Measurements from ENCODE around the gene LFNG. TPM values are rescaled to one million over a fixed set of nuclear protein-coding genes. Genes with fewer than 3 reads are reported as not detected.
A peak's percentile ranks its signal among the peaks of the same experiment; 100 is the strongest.

Gene LFNG
- total RNA-seq, 6 donors from 2014 or later: 30.6 to 62.9 (median 45.2) TPM

DNA sequence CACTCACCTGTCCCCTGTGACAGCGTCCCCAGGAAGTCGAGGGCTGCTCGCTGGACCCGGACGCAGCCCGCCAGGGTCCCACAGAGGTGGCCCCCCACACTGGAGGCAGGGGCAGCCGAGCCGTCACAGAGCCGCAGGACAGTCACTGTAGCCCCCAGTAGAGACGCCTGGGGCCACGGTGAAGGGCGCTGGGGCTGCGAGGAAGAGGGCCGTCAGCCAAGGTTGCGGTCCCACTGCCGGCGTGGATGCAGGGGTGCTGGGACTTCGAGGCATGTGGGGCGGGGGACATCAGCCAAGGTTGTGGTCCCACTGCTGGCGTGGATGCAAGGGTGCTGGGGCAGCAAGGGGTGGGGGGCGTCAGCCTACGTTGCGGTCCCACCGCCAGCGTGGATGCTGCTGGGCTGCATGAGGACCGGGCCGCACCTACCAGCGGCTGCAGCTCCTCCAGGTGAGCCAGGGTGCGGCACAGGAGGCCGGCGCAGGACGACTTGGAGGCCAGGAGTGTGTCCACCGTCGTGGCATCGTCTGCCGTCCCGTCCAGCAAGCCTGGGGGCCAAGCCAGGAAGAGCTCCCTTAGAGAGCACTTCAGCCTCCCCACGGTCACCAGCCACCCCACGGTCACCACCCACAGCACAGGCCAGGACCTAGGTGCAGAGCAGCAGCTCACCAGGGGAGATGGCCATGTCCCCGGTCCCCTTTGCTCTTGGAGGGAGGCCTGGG lies 21.9 kb downstream of the LFNG start:
- TF ChIP-seq EP300 (IDR thresholded peaks at IDR 0.05) (no peak), CTCF (IDR thresholded peaks at IDR 0.05) (no peak), POLR2AphosphoS5 (IDR thresholded peaks at IDR 0.05) (no peak), POLR2A (IDR thresholded peaks at IDR 0.05) (no peak)
- 94 to 95% methylated on average over 9 to 27 of the region's 40 CpGs for WGBS, 2 donors
- DNase-seq (peak; percentile 21 to 81), ATAC-seq (ENCODE audit: low FRiP score in 2 of 2) (no peak)
- Histone ChIP-seq H3K27ac (no peak overlapping the region), H3K36me3 (peaks cover 17 to 85% (median 75%) of the 10 kb centered on the region in 4 donors), H3K4me1 (no peaks in the 10 kb centered on the region), H3K27me3 (no peaks in the 10 kb centered on the region), H3K9me3 (no peaks in the 10 kb centered on the region), H3K4me3 (no peak overlapping the region)

DNA sequence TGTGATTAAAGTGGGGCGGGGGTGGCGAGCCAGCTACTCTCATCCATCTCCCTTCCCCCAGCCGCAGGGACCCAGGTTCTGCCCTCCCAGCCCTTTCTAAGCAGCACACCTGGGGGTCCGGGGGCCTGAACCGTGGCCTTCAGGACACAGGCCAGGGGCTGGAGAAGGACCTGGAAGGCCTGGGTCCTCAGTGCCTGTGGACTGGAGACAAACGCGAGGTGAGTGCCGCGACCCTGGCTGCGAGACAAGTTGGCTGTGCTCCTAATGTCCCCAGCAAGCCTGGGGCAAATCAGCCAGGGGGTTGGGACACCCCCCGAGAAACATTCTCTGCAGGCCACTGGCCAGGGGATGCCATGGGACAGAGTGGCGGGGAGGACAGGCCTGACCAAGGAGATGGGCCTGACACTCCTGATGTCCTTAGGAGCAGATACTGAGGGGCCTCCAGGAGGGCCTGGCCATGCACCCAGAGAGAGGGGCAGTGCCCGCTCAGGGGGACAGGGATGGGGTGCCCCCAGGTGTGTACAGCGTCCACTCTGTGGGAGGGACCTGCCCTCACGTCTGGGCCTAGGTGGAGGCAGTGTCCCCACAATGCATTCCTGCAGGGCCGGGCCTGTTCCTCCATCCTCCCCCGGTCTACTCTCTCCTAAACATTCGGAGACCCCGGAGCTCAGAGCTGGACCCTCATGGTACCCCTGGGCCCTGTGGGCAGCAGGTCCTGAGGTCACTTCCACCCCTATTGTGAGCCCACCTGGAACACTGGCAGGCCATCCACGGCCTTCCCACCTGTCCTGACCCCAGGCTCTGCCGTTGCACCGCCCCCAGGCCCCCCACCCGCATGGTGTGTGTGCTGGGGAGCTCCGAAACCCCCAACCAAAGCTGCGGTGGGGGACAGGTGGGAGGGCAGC lies 22.7 kb downstream of the LFNG start:
- Histone ChIP-seq H3K36me3 (peaks cover 17 to 93% (median 83%) of the 10 kb centered on the region in 4 donors), H3K4me3 (no peak overlapping the region), H3K9me3 (no peaks in the 10 kb centered on the region), H3K27me3 (no peaks in the 10 kb centered on the region), H3K27ac (no peak overlapping the region), H3K4me1 (no peaks in the 10 kb centered on the region)
- peak; percentile 8 to 61 for DNase-seq
- peak in 1 of 2 donors; percentile 3 for ATAC-seq (ENCODE audit: low FRiP score in 2 of 2)
- no peak for TF ChIP-seq EP300 (IDR thresholded peaks at IDR 0.05)
- TF ChIP-seq POLR2AphosphoS5 (IDR thresholded peaks at IDR 0.05): no peak
- no peak for TF ChIP-seq POLR2A (IDR thresholded peaks at IDR 0.05)
- no peak for TF ChIP-seq CTCF (IDR thresholded peaks at IDR 0.05)
- WGBS, 2 donors: 93 to 96% methylated on average over 9 to 23 of the region's 25 CpGs

- DNase-seq (peak; percentile 18 to 78), ATAC-seq (ENCODE audit: low FRiP score in 2 of 2) (no peak)
- Histone ChIP-seq H3K4me1 (no peaks in the 10 kb centered on the region), H3K36me3 (peaks cover 17 to 97% (median 81%) of the 10 kb centered on the region in 4 donors), H3K9me3 (no peaks in the 10 kb centered on the region), H3K27me3 (no peaks in the 10 kb centered on the region), H3K4me3 (no peak overlapping the region), H3K27ac (no peak overlapping the region)
- no peak for TF ChIP-seq POLR2AphosphoS5 (IDR thresholded peaks at IDR 0.05)
- TF ChIP-seq EP300 (IDR thresholded peaks at IDR 0.05): no peak
- no peak for TF ChIP-seq POLR2A (IDR thresholded peaks at IDR 0.05)
- no peak for TF ChIP-seq CTCF (IDR thresholded peaks at IDR 0.05)
- 94 to 95% methylated on average over 16 to 53 of the region's 53 CpGs for WGBS, 2 donors
Observed at GRCh38 chr7:2542916-2543871, 23.6 kb downstream of the LFNG start.

GRCh38 chr7:2544541-2545188 lies 25.1 kb downstream of the LFNG start:
- DNase-seq: peak in 1 of 2 donors; percentile 76
- H3K36me3 ChIP-seq: peaks cover 14 to 94% (median 74%) of the 10 kb centered on the region in 4 donors
- H3K4me1 ChIP-seq: no peaks in the 10 kb centered on the region
- H3K4me3 ChIP-seq: no peak overlapping the region
- no peaks in the 10 kb centered on the region for H3K9me3 ChIP-seq
- ATAC-seq (ENCODE audit: low FRiP score in 2 of 2): no peak
- WGBS, 2 donors: 93% methylated on average over 23 of the region's 23 CpGs
- no peaks in the 10 kb centered on the region for H3K27me3 ChIP-seq
- TF ChIP-seq POLR2A (IDR thresholded peaks at IDR 0.05): no peak
- TF ChIP-seq POLR2AphosphoS5 (IDR thresholded peaks at IDR 0.05): no peak
- TF ChIP-seq CTCF (IDR thresholded peaks at IDR 0.05): no peak
- TF ChIP-seq EP300 (IDR thresholded peaks at IDR 0.05): no peak
- no peak overlapping the region for H3K27ac ChIP-seq

Data from upper lobe of left lung (tissue), 6 donors.